WI38 (cell line): ENCODE measurements around the gene CD2AP.
"Not testable (repeated sequence)": the region's sequence is repeated elsewhere in the genome, so short reads cannot be mapped to it uniquely, and the experiment has no call there.

Experiments used
- H3K4me3 ChIP-seq: 2 replicates; pipeline ENCODE4 v1.5.1; 2011; ENCODE audit warnings: low read depth, mild to moderate bottlenecking, control low read depth, low read length
- CTCF ChIP-seq: IDR thresholded peaks from 2 replicates; pipeline ENCODE4 v1.5.1; 2012; ENCODE audit warnings: low read depth, mild to moderate bottlenecking, control low read depth, low read length

Gene CD2AP

GRCh38 chr6:47479874-47480273 lies 2.3 kb downstream of the CD2AP start:
- no peak for TF ChIP-seq CTCF

GRCh38 chr6:47481213-47481612 lies 3.6 kb downstream of the CD2AP start:
- not testable (repeated sequence) for H3K4me3 ChIP-seq

More at GRCh38 chr6:47479874-47480273, 2.3 kb downstream of the CD2AP start:
- H3K4me3 ChIP-seq, result peak overlapping the region; percentile 87

- H3K4me3 ChIP-seq, result no peak overlapping the region
These were observed 4.2 kb downstream of the CD2AP start for GRCh38 chr6:47481806-47482205.

GRCh38 chr6:47483516-47483852 lies 5.9 kb downstream of the CD2AP start:
- no peak for TF ChIP-seq CTCF
- no peak overlapping the region for H3K4me3 ChIP-seq

More at GRCh38 chr6:47481806-47482205, 4.2 kb downstream of the CD2AP start:
- no peak for TF ChIP-seq CTCF

GRCh38 chr6:47483853-47484546 lies 6.4 kb downstream of the CD2AP start:
- no peak overlapping the region for H3K4me3 ChIP-seq
- TF ChIP-seq CTCF, result no peak

- no peak overlapping the region for H3K4me3 ChIP-seq
- TF ChIP-seq CTCF, result no peak
These were observed 7.0 kb downstream of the CD2AP start for GRCh38 chr6:47484616-47485015.

GRCh38 chr6:47485083-47485482 lies 7.5 kb downstream of the CD2AP start:
- no peak for TF ChIP-seq CTCF
- H3K4me3 ChIP-seq, result no peak overlapping the region
